HG02798 (cell line): ENCODE data around the gene LYPD6B.

Experiments
- ATAC-seq: cut with Tn5 transposase; IDR thresholded peaks from one replicate; pipeline ENCODE4 v1.9.1; 2021; ENCODE audit warnings: mild to moderate bottlenecking; ENCODE audit not compliant: unreplicated experiment, poor library complexity

LYPD6B gene

GRCh38 chr2:149183187-149183586 lies 144.7 kb downstream of the LYPD6B start:
- no peak for ATAC-seq

DNA sequence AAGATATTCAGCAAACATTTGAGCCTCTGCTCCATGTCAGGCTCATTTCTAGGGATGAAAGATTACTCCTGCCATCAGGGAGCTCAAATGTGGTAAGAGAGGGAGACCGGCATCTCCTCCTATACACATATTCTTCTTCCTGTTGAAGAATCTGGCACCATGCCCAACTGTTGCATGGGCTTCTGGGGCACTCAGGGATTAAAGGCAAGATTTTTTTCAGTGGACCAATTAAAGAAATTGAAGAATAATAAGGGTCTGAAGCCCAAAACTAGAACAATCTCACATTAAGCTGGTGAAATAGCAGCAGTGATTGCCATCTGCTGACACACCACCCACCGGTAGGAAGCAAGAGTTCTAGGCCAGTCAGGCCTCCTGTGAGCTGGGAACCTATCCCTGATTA lies 146.5 kb downstream of the LYPD6B start:
- no peak for ATAC-seq

GRCh38 chr2:149185942-149186490 lies 147.5 kb downstream of the LYPD6B start:
- no peak for ATAC-seq

GRCh38 chr2:149187057-149187456 lies 148.6 kb downstream of the LYPD6B start:
- no peak for ATAC-seq

DNA sequence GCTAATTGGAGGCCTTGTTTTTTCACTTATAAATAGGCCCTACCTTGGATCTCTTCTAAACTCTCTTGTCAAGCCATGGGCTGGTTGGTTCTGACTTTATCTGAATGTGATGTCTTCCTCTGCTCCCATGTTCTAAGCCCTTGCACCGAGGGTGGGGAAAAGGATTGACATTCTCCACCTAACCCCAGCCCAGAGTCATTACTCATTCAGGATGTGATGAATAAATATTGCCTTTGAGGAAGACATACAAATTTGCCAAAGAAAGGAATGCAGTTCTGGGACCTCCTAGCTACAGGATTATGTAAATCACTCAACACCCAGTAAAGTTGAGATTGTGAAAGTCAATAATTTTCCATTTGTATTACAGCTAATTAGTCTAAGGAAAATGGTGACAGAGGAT lies 149.8 kb downstream of the LYPD6B start:
- ATAC-seq, result no peak

DNA sequence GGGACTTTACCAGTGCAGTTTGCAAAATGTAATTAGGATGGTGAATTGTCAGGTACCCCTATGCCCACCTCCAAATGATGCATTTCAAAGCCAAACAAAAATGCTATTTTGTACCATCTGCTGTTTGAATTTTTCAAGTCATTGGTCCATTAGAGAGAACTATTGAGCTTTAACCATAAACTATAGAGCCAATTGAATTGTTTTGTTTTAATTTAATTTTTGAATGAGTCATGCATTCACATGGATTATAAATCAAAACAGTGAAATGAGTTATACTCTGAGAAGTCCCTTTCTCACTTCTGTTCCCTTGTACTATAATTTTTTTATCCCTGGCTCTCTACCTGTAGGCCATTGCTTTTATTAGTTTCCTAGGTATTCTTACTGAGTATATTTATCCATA lies 151.3 kb downstream of the LYPD6B start:
- no peak for ATAC-seq

DNA sequence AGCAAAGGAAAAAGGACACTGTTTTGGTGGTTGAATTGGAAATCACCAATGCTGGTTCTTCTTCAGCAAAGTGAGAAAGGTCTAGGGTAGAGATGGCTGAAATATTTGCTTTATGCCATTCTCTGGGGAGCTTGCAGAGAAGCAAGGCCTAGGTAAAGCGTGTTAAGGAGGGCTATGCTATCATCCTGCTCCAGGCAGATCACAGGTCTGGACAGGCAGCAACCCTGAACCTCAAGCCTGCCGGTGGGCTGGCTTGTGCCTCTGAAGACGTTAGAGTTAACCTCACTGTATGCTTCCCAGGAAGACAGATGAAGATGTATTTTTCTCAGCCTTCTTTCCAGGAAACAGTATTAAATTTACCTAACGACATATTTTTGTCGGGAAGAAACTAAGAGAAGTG lies 153.4 kb downstream of the LYPD6B start:
- ATAC-seq, result no peak

GRCh38 chr2:149192427-149192826 lies 153.9 kb downstream of the LYPD6B start:
- ATAC-seq, result no peak

DNA sequence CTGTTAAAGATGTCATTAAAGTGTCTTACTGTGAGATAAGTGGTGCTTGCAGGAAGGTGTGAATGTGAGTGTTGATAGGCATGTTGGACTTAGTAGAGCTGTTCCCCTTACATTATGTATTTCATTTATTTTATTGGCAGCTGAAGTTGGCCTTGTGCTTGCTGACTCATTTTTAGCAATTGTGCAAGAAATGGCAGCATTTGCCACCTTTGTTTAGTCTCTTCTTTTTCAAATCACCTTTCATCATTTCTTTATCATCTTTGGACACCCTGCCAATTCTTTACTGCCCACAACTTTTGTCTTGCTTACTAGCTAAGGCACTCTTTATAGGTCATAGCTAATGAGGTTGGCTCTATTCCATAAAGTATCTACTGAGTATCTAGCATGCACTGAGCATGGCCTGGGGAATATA lies 161.6 kb downstream of the LYPD6B start:
- no peak for ATAC-seq

- no peak for ATAC-seq
Measured at GRCh38 chr2:149204686-149205085, 166.2 kb downstream of the LYPD6B start.

- no peak for ATAC-seq
Measured at GRCh38 chr2:149205143-149205542, 166.6 kb downstream of the LYPD6B start.

GRCh38 chr2:149213764-149214493 lies 175.4 kb downstream of the LYPD6B start:
- ATAC-seq, result no peak

GRCh38 chr2:149218497-149218896 lies 180.0 kb downstream of the LYPD6B start:
- peak; percentile 59 for ATAC-seq

- no peak for ATAC-seq
Measured at GRCh38 chr2:149219856-149220255, 181.4 kb downstream of the LYPD6B start.

DNA sequence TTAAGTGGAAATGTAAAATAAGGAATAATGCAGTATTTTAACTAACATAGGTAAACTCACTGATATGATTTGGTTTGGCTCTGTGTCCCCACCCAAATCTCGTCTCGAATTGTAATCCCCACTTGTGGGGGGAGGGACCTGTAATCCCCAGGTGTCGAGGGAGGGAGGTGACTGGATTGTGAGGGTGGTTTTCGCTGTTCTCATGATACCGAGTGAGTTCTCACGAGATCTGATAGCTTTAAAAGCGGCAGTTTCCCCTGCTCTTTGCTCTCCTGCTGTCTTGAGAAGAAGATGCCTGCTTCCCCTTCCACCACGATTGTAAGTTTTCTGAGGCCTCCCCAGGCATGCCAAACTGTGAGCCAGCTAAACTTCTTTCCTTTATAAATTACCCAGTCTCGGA lies 182.5 kb downstream of the LYPD6B start:
- no peak for ATAC-seq

- no peak for ATAC-seq
Measured at GRCh38 chr2:149221898-149222297, 183.4 kb downstream of the LYPD6B start.

GRCh38 chr2:149223472-149224095 lies 185.1 kb downstream of the LYPD6B start:
- ATAC-seq, result no peak

DNA sequence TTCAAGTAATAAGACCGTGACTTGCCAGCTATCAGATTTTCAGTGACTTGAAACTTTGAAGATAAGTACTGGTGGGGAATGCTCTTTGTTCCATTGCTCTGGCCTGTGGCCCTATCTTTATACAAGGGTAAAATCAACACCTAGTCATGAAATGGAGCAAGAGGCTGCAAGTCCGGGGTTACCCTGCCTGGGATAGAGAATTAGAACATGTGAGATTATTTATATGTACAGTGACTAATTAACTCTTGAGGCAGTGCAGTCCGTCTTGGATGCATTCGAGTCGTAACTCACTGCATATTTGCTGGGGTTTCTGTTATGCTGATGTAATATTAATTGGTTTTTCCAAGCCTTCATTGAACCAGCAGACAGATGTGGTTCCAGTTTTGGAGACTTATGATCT lies 186.0 kb downstream of the LYPD6B start:
- no peak for ATAC-seq

DNA sequence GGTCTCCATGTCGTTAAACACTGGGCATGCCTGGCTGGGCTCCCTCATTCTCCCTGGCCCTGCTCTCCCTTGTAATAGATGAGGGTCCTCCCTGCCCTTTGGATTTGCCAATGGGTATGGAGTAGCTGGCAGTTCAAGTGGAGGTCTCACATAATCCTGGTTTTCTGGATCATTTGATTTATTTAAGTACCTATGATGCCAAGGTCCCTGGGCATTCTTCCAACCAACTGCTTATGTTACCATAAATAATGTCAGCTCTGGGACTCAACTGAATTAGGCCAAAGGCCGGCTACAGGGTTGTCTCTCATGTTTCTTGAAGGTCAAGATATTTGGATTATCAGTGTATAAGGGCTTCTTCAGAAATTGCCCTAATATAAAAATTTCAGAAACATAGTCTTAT lies 186.9 kb downstream of the LYPD6B start:
- ATAC-seq, result no peak

DNA sequence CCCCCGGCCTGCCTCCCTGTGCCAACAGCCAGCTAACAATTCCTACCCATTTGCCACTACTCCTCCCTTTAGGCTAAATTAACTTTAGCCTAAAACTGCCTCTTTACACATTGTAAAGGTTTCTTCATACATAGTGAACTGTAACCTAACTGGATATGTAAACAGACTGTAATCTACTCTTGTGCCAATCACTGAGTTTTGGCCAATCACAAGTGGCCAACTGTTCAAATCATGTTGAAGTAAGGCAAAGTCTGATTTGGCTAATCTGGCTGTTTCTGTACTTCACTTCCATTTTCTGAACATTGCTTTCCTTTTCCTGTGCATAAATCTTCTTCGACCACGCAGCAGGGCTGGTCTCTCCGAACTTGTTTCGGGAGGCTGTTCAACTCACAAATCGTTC lies 188.3 kb downstream of the LYPD6B start:
- no peak for ATAC-seq

GRCh38 chr2:149235816-149236375 lies 197.4 kb downstream of the LYPD6B start:
- ATAC-seq, result no peak

- no peak for ATAC-seq
Measured at GRCh38 chr2:149236410-149236809, 197.9 kb downstream of the LYPD6B start.
